ENCODE data around the gene MAPK8IP3. TPM values are rescaled to one million over a fixed set of nuclear protein-coding genes. Genes with fewer than 3 reads are reported as not detected.
"Not testable (repeated sequence)": the region's sequence is repeated elsewhere in the genome, so short reads cannot be mapped to it uniquely, and the experiment has no call there.

Gene MAPK8IP3
- polyA plus RNA-seq, 4 donors: 35.3 to 79.2 (median 54.1) TPM

DNA sequence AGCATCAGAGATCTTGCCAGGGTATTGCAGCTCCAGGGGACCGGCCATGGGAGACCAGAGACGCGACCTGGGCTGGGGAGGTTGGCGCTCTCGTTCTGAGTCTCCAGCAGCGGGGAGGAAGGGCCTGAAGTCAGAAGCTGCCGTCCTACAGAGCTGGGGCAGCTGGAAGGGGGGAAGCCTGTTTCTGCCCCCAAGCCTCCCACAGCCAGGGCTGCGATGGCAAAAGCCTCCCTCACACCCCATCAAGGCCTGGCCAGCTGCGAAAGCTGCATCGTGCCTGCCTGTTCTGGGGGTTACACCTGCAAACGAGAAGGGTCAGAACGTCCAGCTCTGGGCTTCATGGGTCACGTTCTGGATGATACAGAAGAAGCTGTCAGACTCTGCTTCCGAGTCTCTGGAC is 26.1 kb downstream of the MAPK8IP3 start:
- no peak for DNase-seq (ENCODE audit: low read depth in 4 of 4, low spot score in 3 of 4)

DNA sequence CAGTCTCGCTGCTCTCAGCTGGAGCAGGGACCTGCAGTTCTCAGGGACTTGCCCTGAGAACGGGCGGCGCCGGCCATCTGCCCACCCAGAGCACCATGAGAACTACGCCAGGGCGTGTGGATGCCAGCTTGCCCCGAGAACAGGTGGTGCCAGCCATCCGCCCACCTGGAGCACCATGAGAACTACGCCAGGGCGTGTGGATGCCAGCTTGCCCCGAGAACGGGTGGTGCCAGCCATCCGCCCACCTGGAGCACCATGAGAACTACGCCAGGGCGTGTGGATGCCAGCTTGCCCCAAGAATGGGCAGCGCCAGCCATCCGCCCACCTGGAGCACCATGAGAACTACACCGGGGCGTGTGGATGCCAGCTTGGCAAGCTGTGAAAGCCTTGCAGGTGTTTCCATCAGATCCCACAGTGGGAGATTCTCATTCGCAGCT is 26.6 kb downstream of the MAPK8IP3 start:
- not testable (repeated sequence) for DNase-seq (ENCODE audit: low read depth in 4 of 4, low spot score in 3 of 4)

DNA sequence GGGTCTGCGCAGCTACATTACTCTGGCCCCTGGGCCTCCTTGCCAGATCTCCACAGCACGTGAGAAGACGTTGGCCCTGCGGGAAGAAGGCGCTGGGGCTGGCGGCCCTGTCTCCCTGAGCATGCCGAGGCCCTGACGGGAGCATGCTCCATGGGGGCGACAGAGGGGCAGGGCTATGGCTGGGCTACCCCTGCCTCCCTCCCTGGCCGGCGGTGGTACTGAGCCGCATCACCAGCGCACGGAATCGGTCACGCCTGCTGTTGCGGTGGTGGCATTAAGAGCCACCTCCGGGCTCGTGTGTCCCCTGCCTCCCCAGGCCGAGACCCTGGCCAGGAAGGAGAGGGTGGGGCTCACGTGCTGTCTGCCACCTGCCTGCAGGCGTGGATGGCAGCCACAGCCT is 28.1 kb downstream of the MAPK8IP3 start:
- no peak for DNase-seq (ENCODE audit: low read depth in 4 of 4, low spot score in 3 of 4)

DNA sequence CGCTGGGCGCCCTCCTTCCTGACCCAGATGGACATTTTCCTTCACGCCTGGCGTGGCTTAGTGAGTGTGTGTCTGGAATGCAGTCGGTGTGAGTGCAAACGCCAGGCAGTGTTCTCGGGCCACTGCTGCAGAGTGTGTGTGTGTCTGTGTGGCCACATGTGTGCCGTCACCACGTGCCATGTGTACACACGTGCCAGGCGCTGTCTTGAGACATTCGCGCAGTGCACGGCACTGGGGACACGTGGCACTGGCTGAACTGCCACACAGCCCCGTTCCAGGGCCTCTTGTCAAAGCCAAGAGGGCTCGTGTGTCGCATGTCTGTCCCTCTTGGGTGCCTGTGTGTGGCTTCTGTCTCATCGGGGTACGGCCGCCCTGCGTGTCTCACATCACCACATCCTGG is 28.8 kb downstream of the MAPK8IP3 start:
- DNase-seq (ENCODE audit: low read depth in 4 of 4, low spot score in 3 of 4): no peak

DNA sequence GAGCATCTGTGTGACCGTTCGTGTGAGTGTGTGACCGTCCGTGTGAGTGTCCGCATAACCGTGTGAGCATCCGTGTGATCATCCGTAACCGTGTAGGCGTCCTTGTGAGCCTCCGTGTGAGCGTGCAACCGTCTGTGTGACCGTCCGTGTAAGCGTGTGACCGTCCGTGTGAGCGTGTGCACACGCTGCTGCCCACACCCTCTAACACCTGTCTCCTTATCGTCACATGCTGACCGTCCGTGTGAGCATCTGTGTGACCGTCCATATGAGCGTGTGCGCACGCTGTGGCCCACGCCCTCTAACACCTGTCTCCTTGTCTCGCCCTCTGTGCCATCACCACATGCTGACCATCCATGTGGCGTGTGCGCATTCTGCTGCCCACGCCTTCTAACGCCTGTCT is 34.2 kb downstream of the MAPK8IP3 start:
- DNase-seq (ENCODE audit: low read depth in 4 of 4, low spot score in 3 of 4): no peak

DNA sequence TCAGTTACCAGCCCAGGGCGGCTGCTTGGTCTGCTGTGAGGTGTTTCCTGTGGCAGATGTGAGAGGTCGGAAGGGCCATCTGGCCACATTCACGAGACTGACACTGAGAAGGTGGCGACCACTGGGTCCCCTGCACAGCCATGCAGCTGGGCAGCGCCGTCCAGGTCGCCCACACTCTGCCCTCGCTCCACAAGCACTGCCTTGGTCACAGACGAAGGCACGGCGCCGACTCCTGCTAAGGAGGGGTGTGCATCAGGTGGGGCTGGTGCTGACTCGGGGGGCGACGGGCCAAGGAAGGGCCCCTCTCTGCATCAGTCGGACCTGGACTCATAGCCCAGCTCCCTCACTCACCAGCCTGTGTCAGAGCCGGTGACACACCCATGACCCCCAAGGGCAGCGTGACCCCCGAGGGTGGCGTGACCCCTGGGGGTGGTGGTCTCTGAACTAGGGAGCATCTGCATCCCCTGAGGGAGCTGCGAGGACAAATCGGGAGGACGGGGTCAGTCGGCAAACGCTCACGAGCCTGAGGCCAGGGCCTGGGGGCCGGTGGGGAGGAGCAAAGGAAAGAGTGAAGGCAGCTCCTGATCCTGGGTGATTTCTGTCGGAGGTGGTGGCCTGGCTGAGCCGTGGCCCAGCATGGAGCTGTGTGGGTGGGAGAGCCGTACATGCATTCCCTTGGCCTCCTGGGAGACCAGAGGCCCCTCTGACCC is 34.9 kb downstream of the MAPK8IP3 start:
- DNase-seq (ENCODE audit: low read depth in 4 of 4, low spot score in 3 of 4): no peak

DNA sequence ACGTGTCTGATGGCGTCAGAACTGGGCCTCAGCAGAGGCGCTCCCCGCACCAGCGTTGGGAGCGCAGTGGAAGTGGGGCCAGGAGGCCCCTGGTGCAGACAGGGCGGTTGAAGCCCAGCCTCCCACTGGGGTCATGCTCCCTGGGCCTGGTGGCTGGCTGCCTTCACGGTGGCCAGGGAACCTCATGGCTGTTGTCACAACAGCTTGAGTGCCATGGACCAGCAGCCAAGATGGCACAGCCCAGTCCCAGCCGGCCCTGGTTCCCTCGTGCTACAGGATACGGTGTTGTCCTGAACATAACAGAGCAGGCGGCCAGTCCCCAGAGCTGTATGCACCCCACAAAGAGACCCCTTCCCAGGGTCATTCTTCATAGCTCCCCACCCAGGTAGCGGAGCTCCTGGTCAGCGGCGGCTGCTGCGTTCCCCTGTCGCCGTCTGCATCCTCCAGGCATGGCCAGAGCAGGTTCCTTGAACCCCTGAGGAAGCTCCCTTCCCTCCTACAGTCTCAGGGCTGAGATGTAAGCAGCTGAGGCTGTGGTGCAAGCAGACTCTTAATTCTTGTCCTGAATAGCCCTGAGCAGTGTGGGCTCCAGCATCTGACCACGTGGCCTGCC is 35.7 kb downstream of the MAPK8IP3 start:
- no peak for DNase-seq (ENCODE audit: low read depth in 4 of 4, low spot score in 3 of 4)

DNA sequence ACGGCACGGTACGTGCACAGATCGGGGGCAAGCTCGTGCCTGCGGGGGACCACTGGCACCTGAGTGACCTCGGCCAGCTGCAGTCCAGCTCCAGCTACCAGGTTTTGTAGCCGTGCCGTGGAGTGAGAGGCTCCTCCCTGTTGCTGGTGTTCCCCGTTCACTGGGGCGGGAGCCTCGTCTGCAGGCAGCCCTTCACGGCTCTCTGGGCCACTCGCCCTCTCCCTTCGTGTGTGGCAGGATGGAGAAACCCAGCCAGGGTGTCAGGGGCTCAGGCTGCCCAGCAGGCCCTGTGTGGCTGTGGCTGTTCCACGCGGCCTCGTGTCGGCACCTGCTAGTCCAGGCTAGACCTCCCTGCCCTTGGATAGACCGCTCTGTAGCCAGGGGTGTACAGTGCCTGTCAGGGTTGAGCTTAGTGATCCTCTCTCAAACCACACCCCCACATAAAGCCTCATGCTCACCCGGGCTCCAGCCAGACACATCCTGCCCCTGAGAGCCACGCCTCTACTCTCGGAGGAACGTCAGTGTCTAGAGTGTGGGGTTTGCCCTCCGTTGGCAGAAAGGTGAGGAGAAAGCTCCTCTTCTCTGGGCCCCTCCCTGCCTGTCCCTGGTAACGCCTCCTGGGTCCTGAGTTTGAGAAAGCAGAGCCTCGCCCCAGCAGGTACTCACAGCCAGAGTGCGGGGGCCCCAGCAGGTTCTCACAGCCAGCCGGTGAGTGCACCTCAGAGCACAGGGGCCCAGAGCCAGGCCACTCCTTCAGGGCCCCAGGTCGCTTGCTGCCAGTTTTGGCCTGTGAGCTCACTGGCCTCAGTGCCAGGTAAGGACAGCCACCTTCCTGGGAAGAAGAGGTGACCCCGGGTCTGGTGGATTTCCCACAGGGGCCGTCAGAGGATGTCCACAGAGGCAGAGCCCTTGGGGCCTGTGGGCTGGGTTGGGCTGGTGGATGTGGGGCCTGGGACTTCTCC is 37.7 kb downstream of the MAPK8IP3 start:
- DNase-seq (ENCODE audit: low read depth in 4 of 4, low spot score in 3 of 4): no peak

DNA sequence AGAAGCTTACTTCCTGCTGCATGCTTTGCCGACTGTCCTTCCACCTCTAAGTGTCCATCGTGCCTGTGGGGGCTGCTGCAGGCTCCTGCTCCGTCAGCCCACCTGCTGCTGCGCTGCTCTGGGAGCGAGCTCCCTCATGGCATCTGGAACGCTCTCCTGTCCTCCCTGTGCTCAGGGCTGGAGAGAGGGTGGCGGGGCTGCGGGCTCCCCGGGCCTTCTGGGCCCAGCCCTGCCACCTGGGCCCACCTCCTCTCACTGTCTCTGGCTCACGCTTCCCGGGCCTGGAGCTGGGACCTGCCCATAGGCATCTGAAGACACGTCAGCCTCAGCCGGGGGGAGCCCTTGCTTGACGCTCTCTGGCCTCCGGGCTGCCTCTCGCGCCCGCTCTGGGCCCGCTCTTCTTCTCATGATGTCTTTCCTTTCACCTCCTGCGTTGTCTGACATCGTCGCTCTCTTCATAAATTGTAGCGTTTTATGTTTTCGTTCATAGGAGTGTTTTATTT is 38.4 kb downstream of the MAPK8IP3 start:
- no peak for DNase-seq (ENCODE audit: low read depth in 4 of 4, low spot score in 3 of 4)

DNA sequence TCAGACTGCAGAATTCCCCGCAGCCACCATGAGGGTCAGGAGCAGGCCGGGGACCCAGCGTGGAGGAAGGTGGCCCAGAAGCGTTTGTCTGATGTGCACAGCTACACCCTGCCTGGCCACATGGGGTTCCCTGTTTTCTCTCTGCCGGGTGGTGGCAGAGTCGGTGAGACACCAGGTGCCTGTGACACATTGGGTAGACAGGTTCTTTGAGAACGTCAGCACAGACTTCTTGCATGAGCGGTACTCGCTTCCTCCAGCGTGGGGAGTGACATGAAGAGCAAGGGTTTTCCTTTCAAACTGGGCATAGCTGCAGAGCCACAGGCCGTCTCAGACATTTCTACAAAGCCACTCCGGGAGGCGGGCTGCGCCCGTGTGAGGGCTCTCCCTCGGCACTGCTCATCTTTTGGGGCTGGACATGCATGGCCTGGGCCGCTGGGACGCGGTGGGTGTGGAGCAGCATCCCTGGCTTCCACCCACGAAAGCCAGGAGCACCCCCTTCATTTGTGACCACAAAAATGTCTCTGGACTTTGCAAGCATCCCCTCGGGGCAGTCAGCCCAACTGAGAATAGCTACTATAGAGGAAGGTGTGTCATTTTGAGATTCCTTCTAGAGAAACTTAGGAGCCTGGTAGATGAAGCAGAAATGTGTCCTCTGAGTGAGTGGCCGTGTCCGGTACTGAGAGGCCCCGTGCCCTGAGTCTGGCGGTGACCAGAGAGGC is 39.3 kb downstream of the MAPK8IP3 start:
- DNase-seq (ENCODE audit: low read depth in 4 of 4, low spot score in 3 of 4): no peak

DNA sequence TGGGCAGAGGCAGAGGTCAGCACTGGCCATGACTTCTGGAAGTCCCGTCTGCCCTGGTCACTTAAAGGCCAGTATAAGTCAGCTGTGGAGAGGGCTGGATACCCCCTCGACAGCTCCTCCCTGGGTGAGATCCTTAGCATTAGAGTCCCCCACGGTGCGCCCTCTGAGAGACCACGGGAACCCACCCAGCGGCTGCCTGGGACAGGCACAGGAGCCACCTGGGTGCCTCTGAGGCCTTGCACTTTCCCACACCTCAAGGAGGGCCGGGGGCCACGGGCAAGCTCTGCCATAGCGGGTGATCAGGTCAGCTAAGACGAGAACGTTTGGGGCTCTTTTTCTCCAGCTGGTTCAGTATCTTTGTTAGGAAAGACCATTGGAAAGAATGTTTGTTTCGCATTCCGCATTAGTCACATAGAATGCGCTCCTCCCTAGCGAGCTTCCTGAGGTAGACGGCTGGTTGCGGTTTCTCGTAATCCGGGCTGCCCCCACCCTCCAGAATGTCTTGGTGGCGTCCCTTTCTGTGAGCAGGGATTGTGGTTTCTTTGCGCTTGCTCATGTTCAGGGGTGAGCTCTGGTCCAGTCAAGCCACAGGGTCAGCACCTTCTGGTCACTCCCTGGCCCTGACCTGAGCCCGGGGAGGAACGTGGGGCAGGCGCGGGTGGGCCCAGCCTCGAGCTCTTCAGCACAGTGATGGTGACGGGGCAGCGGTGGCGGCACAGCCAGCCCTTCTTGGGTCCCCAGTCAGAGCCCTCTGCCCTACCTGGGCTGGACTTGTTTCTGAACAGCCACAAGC is 40.1 kb downstream of the MAPK8IP3 start:
- no peak for DNase-seq (ENCODE audit: low read depth in 4 of 4, low spot score in 3 of 4)

DNA sequence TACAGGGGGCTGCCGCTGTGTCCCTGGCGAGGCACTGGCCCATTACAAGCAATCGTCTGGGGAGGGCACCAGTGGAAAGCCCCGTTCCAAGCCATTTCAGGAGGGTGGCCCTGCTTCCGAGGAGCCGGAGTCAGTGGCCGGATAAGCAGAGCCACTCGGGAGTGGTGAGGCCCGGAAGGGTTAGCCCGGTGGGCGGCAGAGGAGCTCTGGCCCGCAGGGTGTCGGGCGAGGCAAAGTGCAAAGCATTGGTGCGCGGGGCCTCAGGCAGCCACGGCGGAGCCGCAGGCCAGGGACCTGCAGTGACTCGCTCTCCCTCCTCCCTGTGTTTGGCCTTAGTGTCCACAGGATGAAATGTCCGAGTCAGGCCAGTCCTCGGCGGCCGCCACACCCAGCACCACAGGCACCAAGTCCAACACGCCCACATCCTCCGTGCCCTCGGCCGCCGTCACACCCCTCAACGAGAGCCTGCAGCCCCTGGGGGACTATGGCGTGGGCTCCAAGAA is 40.7 kb downstream of the MAPK8IP3 start:
- DNase-seq (ENCODE audit: low read depth in 4 of 4, low spot score in 3 of 4): no peak

DNA sequence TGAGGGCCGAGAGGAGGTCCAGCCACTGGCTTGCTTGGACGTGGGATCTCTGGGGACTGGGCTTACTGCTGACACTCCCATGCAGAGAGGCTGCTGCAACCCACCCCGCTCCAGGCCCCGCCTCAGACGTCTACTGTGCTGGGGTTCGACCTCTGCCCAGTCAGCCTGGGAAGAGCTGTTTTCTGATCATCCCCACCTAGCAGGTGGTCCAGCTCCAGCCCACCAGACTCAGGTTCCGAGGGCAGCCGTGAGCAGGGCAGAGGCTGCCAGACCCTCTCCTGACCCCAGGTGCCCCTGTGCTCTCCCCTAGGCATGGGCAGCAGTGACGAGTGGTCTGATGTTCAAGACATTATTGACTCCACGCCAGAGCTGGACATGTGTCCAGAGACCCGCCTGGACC is 41.9 kb downstream of the MAPK8IP3 start:
- no peak for DNase-seq (ENCODE audit: low read depth in 4 of 4, low spot score in 3 of 4)

DNA sequence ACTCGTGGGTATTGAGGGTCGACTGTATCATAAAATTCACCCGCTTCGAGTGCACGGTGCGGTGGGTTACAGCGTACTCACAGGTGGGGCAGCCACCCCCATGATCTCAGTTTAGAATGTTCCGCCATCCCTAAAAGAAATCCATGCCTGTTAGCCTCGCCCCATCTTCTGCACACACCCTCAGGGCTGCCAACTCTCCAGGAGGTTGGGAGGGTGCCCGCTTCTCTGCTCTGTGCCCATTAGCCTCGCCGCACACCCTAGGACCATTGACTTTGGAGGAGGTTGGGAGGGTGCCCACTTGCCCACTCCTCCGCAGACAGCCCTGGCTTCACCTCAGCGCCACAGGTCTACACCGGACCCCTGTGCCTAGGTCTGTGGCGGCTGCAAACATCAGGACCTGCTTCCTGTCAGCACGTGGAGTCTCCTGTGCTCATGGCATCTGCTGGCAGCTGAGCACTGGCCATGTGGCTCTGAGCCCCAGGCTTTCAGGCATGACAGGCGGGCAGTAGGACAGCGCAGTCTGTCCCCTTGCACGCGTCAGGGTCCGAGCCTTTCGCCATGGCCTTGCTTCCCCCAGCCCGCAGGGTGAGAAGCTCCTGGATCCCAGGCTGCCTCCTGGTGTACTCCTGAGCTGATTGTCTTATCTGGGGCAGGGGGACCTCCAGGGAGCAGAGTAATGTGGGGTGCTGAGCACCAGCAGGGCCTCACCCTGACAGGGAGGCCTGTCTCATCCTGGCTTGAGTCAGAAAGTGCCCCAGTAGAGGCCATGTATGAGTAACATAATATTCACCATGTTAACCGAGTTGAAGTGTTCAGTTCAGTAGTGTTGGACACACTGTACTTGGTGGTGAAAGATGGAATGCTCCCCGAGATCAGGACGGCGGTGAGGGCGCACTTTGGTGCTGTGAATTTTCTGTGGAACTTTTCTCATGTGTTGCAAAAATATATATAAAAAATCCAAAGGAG is 43.4 kb downstream of the MAPK8IP3 start:
- no peak for DNase-seq (ENCODE audit: low read depth in 4 of 4, low spot score in 3 of 4)

DNA sequence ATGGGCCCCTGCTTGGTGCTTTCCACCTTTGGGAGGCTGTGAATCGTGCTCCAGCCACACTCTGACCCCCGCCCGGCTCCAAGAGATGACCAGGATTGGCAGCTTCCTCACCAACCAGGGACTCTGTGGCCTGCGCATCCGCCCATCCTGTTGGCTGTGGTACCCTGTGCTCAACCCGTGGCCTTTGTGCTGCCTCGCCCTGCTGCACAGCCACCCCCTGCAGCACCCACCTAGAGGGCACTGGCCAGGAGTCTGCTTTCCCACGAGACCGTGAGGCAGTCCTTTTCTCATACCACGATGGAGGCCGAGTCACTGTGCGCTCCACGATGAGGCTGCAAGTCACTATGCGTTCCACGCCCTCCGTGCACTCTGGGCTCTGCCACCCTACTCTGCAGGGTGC is 46.0 kb downstream of the MAPK8IP3 start:
- no peak for DNase-seq (ENCODE audit: low read depth in 4 of 4, low spot score in 3 of 4)

DNA sequence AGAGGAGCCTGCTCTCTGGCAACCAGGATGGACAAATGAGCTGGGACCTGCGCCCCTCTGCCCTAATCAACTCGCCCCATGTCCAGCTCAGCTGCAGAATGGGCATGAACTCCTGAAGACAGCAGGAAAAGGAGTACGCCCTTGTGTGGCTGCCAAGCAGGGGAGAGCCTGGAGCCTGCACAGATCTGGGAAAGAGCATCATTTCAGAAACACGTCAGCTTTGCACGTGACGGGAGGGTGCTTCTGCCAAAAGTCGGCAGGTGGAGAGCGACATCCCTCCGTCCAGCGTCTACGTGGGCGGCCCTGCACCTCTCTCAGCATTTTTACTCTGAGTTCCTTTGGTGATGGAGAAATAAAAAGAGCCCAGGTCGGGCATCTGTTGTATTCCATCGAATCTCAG is 46.9 kb downstream of the MAPK8IP3 start:
- DNase-seq (ENCODE audit: low read depth in 4 of 4, low spot score in 3 of 4): no peak

DNA sequence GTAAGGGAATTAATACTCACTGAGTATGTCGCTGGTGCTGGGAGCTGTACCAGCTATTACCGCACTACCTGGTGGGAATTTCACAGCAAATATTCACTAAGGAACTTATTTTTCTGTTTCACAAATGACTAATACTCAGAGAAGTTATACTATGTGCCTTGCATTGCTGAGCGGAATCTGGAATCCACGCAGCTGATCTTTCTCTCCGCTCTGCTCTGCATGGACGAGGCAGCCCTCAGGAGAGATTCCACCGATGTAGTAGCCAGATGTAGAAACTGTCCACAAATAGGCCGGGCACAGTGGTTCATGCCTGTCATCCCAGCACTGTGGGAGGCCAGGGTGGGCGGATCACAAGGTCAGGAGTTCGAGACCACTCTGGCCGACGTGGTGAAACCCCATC is 48.2 kb downstream of the MAPK8IP3 start:
- DNase-seq (ENCODE audit: low read depth in 4 of 4, low spot score in 3 of 4): no peak

DNA sequence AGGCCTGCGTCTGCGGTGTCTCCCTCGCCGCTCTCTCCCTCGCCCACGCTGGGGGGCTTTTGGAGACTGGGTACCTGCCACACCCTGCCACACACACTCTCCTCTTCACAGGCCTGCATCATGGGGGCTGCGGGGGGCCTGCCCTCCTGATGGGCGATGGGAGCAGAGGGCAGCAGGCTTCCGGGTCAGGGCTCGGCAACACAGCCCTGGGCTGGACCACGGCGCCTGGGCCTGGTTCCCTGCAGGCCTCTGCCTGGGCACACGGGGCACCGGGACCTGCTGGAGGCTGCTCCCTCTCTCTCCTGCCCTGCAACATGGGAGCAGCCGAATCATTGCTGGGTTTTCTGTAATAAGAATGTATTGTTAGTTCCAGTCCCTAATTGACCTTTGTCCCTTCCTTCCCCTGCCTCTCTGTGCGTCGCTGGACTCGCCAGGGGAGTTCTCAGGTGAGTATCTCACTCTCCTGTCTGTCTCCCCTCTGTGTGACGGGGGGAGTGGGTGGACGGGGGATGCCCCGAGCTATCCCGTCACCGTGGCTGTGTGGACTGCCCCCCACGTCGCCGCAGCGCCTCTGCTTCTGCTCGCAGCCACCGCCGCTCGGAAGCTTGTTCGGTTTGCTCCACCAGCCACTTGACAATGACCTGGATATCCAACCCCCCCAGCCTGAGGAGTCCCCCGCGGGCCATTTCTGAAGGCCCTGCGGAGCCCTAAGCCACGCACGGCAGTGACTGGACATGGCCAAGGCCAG is 51.9 kb downstream of the MAPK8IP3 start:
- DNase-seq (ENCODE audit: low read depth in 4 of 4, low spot score in 3 of 4): no peak

All from left renal pelvis (tissue), 4 donors.